ENCODE measurements around the gene TMEM40.
"Not testable (repeated sequence)": the region's sequence is repeated elsewhere in the genome, so short reads cannot be mapped to it uniquely, and the experiment has no call there.

TMEM40 gene

DNA sequence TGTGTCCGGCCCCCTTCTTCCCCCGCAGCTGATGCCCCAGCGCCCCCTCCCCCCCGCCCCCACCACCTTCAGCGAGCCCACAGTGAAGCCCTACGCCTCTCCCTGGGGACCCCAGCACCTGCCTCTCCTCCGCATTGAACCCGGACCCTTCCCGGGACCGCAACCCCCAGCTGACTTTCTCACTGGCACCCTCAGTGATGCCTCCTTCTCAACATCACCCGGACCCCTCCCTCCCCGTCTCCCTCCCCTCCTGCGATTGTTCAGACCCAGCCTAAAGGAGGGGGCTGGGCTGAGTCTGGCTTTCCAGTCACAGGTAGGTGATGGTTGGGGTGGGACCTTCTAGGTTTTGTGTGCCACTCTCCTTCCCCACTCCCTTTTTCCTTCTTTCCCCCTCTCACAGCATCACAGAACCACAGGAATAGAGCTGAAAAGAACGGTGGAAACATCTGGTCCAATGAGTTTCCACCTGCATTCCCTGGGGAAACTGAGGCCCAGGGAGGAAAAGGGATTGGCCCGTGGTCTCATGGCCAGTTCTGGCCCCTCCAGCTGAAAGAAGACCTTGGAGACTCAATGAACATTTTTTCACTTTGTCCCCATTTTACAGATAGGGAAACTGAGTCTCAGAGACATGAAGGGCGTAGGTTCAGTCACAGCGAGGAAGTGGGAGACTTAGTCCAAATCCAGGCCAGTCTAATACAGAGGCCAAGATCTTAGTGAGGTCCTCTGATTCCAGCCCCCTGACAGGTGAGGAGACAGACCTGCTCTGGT lies 38.2 kb upstream of the TMEM40 start:
- H3K27ac ChIP-seq (ENCODE audit: low read depth, low read length) = no peak overlapping the region
- H3K36me3 ChIP-seq (ENCODE audit: control insufficient read depth in 5 of 5, insufficient read depth in 5 of 5, low read length in 5 of 5) = no peaks in the 10 kb centered on the region
- H3K4me3 ChIP-seq (ENCODE audit: low read depth in 1 of 5, low read length in 5 of 5) = peak overlapping the region in 2 of 5 donors; percentile 68 to 77
- H3K27me3 ChIP-seq (ENCODE audit: control insufficient read depth in 5 of 5, insufficient read depth in 4 of 5, low read length in 5 of 5) = no peaks in the 10 kb centered on the region
- H3K9me3 ChIP-seq (ENCODE audit: control insufficient read depth in 5 of 5, low read length in 5 of 5) = no peaks in the 10 kb centered on the region
- peaks cover 0 to 12% (median 10%) of the 10 kb centered on the region in 5 donors for H3K4me1 ChIP-seq (ENCODE audit: control insufficient read depth in 5 of 5, insufficient read depth in 5 of 5, low read length in 5 of 5)
- no peak overlapping the region for H3K9ac ChIP-seq (ENCODE audit: low read length in 5 of 5)

DNA sequence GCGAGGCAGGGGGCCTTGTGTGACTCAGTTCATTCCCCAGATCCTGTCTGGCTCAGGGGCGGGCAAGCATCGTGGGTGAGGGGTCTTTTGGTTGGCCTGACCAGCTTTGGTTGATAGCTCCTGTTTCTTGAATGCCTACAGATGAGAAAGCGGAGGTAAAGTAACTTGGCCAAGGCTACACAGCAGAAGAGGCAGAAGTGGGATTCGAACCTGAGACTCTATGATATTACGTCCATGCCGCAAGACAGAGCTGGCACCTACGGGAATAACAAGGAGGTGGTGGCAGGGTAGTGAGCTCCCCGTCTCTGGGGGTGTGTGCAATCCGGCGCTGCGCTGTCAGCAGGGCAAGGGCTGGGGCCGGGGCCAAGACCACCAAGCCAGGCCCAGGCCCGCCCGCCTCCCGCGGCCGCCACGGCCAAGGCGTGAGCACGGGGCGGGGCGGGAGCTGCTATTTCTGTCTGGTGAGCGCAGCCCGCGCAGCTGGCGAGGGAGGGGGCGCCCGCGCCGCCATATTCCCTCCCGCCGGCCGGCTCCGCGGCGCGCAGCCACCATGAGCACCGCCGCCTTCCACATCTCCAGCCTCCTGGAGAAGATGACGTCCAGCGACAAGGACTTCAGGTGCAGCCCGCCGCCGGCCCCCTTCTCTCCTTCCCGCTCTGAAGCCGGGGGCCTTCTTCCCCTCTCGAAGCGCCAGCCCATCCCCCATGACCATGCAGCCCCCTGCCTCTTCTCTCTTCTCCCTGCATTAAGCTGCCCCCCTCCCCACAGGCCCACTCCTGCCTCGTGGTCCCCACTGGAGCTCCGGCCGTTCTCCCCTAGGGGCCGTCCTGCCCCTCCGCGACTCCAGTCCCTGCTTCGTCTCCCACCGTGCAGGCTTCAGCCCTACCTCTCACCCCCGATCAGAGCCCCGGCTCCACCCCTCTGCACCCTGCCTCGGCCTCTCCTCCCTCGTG lies 37.4 kb upstream of the TMEM40 start, which contains the start of gene CAND2:
CAND2 (plus strand) TSS at position 510 of the 953 bp plus-strand sequence; CDS start at position 551, 41 bp downstream.
- H3K36me3 ChIP-seq (ENCODE audit: control insufficient read depth in 5 of 5, insufficient read depth in 5 of 5, low read length in 5 of 5) = no peaks in the 10 kb centered on the region
- H3K4me3 ChIP-seq (ENCODE audit: low read depth in 1 of 5, low read length in 5 of 5) = peak within 1 kb of the TSS; percentile 42 to 77 (median 68)
- H3K9ac ChIP-seq (ENCODE audit: low read length in 5 of 5) = peak within 1 kb of the TSS in 4 of 5 donors; percentile 43 to 70 (median 60)
- H3K27me3 ChIP-seq (ENCODE audit: control insufficient read depth in 5 of 5, insufficient read depth in 4 of 5, low read length in 5 of 5) = no peaks in the 10 kb centered on the region
- H3K9me3 ChIP-seq (ENCODE audit: control insufficient read depth in 5 of 5, low read length in 5 of 5) = no peaks in the 10 kb centered on the region
- peaks cover 0 to 12% (median 10%) of the 10 kb centered on the region in 5 donors for H3K4me1 ChIP-seq (ENCODE audit: control insufficient read depth in 5 of 5, insufficient read depth in 5 of 5, low read length in 5 of 5)
- H3K27ac ChIP-seq (ENCODE audit: low read depth, low read length) = no peak within 1 kb of the TSS

DNA sequence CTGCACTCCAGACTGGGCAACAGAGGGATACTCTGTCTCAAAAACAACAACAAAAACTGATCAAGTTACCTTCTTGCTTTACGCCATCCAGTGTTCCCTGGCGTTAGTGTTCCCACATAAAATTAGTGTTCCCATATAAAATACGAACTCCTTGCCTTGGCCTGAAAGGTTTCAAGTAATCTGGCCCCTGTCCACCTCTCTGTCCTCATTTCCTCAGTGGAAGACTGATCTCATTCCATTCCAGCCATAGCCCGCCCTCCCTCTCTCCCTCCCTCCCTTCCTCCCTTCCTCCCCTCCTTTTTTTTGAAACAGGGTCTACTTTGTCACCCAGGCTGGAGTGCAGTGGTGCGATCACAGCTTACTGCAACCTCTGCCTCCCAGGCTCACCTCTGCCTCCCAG lies 34.6 kb upstream of the TMEM40 start:
- H3K9ac ChIP-seq (ENCODE audit: low read length in 5 of 5) = no peak overlapping the region
- H3K4me3 ChIP-seq (ENCODE audit: low read depth in 1 of 5, low read length in 5 of 5) = no peak overlapping the region
- no peaks in the 10 kb centered on the region for H3K27me3 ChIP-seq (ENCODE audit: control insufficient read depth in 5 of 5, insufficient read depth in 4 of 5, low read length in 5 of 5)
- no peaks in the 10 kb centered on the region for H3K9me3 ChIP-seq (ENCODE audit: control insufficient read depth in 5 of 5, low read length in 5 of 5)
- H3K36me3 ChIP-seq (ENCODE audit: control insufficient read depth in 5 of 5, insufficient read depth in 5 of 5, low read length in 5 of 5) = no peaks in the 10 kb centered on the region
- peaks cover 0 to 12% (median 10%) of the 10 kb centered on the region in 5 donors for H3K4me1 ChIP-seq (ENCODE audit: control insufficient read depth in 5 of 5, insufficient read depth in 5 of 5, low read length in 5 of 5)
- H3K27ac ChIP-seq (ENCODE audit: low read depth, low read length) = no peak overlapping the region

DNA sequence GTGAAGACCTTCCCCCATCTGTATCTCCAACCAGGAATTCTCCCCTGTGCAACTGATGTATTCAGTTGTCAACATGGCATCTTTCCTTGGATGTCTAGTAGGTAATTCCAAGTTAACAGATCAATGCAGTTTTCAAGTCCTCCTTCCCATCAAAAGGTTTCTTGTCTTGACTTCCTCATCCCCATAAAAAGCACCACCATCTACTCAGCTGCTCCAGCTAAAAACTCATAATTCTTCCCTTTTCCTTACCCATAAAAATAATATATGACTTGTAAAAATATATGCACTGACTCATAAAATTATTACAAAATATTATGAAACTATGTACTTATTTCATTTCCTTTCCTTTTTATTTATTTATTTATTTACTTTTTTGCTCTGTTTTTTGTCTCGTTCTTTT lies 32.4 kb upstream of the TMEM40 start:
- H3K4me3 ChIP-seq (ENCODE audit: low read depth in 1 of 5, low read length in 5 of 5) = no peak overlapping the region
- no peak overlapping the region for H3K27ac ChIP-seq (ENCODE audit: low read depth, low read length)
- no peak overlapping the region for H3K9ac ChIP-seq (ENCODE audit: low read length in 5 of 5)
- H3K27me3 ChIP-seq (ENCODE audit: control insufficient read depth in 5 of 5, insufficient read depth in 4 of 5, low read length in 5 of 5) = no peaks in the 10 kb centered on the region
- peaks cover 0 to 7% (median 6%) of the 10 kb centered on the region in 5 donors for H3K4me1 ChIP-seq (ENCODE audit: control insufficient read depth in 5 of 5, insufficient read depth in 5 of 5, low read length in 5 of 5)
- no peaks in the 10 kb centered on the region for H3K9me3 ChIP-seq (ENCODE audit: control insufficient read depth in 5 of 5, low read length in 5 of 5)
- H3K36me3 ChIP-seq (ENCODE audit: control insufficient read depth in 5 of 5, insufficient read depth in 5 of 5, low read length in 5 of 5) = no peaks in the 10 kb centered on the region

DNA sequence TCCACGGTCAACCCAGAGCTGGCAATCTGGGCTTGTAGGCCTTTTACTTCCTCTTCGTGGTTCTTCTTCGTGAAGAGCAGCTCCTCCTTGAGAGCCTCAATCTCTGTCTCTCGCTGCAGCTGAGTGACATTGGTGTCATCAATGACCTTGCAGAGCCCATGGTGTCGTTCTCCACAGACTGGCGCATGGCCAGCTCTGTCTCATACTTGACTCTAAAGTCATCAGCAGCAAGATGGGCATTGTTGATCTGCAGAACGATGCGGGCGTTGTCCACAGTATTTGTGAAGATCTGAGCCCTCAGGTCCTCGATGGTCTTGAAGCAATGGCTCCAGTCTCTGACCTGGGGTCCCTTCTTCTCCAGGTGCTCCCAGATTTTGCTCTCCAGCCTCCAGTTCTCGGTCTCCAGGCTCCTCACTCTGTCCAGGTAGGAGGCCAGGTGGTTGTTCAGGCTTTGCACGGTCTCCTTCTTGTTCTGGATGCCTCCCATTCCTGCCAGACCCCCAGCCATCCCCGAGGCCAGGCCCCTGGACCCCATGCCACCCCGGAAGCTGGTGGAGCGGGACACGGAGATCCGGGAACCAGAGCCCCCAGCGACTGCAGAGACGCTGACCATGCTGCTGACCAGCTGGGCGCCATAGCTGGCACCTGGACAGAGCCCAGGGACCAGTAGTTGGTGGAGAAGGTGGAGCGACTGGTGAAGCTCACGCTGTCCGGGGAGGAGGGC lies 29.1 kb upstream of the TMEM40 start:
- not testable (repeated sequence) for H3K9me3 ChIP-seq (ENCODE audit: control insufficient read depth in 5 of 5, low read length in 5 of 5); H3K9ac ChIP-seq (ENCODE audit: low read length in 5 of 5); H3K4me3 ChIP-seq (ENCODE audit: low read depth in 1 of 5, low read length in 5 of 5); H3K36me3 ChIP-seq (ENCODE audit: control insufficient read depth in 5 of 5, insufficient read depth in 5 of 5, low read length in 5 of 5); H3K27ac ChIP-seq (ENCODE audit: low read depth, low read length); H3K4me1 ChIP-seq (ENCODE audit: control insufficient read depth in 5 of 5, insufficient read depth in 5 of 5, low read length in 5 of 5); H3K27me3 ChIP-seq (ENCODE audit: control insufficient read depth in 5 of 5, insufficient read depth in 4 of 5, low read length in 5 of 5)

DNA sequence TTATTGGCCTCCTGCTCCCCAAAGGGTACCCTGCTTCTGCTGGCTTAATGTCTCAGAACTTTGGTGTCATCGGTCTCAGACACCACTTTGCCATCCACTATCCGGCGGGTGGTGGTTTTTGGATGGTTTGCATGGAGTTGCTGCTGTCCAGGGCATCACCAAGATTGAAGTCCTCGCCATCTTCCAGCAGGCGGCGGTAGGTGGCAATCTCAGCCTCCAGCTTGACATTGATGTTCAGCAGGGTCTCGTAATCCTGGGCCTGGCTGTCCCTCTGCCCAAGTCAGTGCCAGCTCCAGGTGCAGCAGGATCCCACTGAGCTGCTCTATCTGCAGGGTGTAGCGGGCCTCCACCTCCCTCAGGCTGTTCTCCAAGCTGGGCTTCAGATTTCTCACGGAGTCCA lies 28.3 kb upstream of the TMEM40 start:
- not testable (repeated sequence) for H3K4me3 ChIP-seq (ENCODE audit: low read depth in 1 of 5, low read length in 5 of 5); H3K27ac ChIP-seq (ENCODE audit: low read depth, low read length); H3K4me1 ChIP-seq (ENCODE audit: control insufficient read depth in 5 of 5, insufficient read depth in 5 of 5, low read length in 5 of 5); H3K36me3 ChIP-seq (ENCODE audit: control insufficient read depth in 5 of 5, insufficient read depth in 5 of 5, low read length in 5 of 5); H3K27me3 ChIP-seq (ENCODE audit: control insufficient read depth in 5 of 5, insufficient read depth in 4 of 5, low read length in 5 of 5); H3K9ac ChIP-seq (ENCODE audit: low read length in 5 of 5); H3K9me3 ChIP-seq (ENCODE audit: control insufficient read depth in 5 of 5, low read length in 5 of 5)

DNA sequence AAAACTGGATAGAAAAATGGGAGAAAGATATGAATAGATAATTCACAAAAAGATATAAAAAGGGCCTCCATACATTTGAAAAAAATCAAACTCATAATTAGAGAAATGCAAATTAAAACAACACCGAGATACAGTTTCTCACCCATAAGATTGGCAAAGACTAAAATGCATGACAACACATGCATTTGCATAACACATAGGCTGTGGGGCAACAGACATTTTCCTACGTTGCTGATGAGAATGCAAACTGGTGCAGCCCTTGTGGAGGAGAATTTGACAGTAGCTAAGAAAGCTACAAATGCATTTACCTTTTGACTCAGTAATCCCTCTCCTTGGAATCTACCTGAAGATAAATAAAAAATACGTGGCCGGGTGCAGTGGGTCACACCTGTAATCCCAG lies 26.0 kb upstream of the TMEM40 start:
- H3K27ac ChIP-seq (ENCODE audit: low read depth, low read length) = no peak overlapping the region
- no peak overlapping the region for H3K9ac ChIP-seq (ENCODE audit: low read length in 5 of 5)
- H3K4me3 ChIP-seq (ENCODE audit: low read depth in 1 of 5, low read length in 5 of 5) = no peak overlapping the region
- H3K27me3 ChIP-seq (ENCODE audit: control insufficient read depth in 5 of 5, insufficient read depth in 4 of 5, low read length in 5 of 5) = peaks cover 0 to 4% (median 0%) of the 10 kb centered on the region in 5 donors
- no peaks in the 10 kb centered on the region for H3K4me1 ChIP-seq (ENCODE audit: control insufficient read depth in 5 of 5, insufficient read depth in 5 of 5, low read length in 5 of 5)
- no peaks in the 10 kb centered on the region for H3K9me3 ChIP-seq (ENCODE audit: control insufficient read depth in 5 of 5, low read length in 5 of 5)
- no peaks in the 10 kb centered on the region for H3K36me3 ChIP-seq (ENCODE audit: control insufficient read depth in 5 of 5, insufficient read depth in 5 of 5, low read length in 5 of 5)

DNA sequence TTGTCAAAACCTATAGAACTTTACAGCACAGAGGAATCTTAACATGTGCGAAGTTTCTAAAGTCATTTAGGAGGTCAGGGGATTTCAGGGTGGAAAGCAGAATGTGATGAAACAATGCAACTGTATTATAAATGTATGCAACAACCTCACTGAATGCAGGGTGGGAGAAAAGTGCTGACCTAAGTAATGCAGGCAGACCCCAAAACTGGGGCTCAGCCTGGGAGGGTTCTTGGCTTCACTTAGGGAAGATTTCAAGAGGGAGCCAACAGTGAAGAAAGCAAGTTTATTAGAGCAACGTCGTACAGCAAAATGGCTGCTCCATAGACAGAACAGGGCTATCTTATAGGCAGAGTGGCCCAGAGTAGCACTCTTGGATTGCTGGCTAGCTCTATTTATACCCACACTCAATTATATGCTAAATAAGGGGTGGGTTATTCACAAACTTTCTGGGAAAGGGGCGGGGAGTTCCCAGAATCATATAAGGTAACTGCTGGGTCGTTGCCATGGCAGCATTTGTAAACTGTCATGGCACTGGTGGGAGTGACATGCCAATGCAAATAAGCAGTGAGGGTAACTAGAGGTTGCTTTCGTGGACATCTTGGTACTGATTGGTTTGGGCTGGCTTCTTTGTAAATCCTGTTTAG lies 23.2 kb upstream of the TMEM40 start:
- Histone ChIP-seq H3K27me3 (ENCODE audit: control insufficient read depth in 5 of 5, insufficient read depth in 4 of 5, low read length in 5 of 5) (peaks cover 0 to 8% (median 0%) of the 10 kb centered on the region in 5 donors), H3K9ac (ENCODE audit: low read length in 5 of 5) (no peak overlapping the region), H3K4me3 (ENCODE audit: low read depth in 1 of 5, low read length in 5 of 5) (no peak overlapping the region), H3K4me1 (ENCODE audit: control insufficient read depth in 5 of 5, insufficient read depth in 5 of 5, low read length in 5 of 5) (no peaks in the 10 kb centered on the region), H3K36me3 (ENCODE audit: control insufficient read depth in 5 of 5, insufficient read depth in 5 of 5, low read length in 5 of 5) (no peaks in the 10 kb centered on the region), H3K9me3 (ENCODE audit: control insufficient read depth in 5 of 5, low read length in 5 of 5) (no peaks in the 10 kb centered on the region), H3K27ac (ENCODE audit: low read depth, low read length) (no peak overlapping the region)

DNA sequence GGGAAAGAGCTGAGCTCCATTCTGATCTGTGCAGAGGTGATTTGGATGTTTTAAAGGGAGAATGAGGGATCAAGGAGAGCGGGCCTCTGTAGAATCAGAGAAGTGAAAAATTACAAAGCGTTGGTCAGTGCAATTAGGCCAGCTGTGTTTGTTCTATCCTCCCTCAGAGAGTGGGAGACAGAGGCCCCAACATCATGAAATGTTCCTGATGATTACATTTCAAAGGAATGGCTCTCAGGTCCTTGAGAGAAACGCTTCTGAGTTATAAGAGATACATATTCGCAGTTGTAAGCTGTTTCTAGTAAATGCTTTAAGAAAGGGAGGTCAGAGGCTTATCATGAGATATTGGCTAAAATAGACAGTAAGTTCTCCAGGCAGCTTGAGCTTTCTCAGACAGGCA lies 21.7 kb upstream of the TMEM40 start:
- Histone ChIP-seq H3K36me3 (ENCODE audit: control insufficient read depth in 5 of 5, insufficient read depth in 5 of 5, low read length in 5 of 5) (no peaks in the 10 kb centered on the region), H3K27ac (ENCODE audit: low read depth, low read length) (no peak overlapping the region), H3K9ac (ENCODE audit: low read length in 5 of 5) (no peak overlapping the region), H3K4me1 (ENCODE audit: control insufficient read depth in 5 of 5, insufficient read depth in 5 of 5, low read length in 5 of 5) (peaks cover 0 to 2% (median 0%) of the 10 kb centered on the region in 5 donors), H3K27me3 (ENCODE audit: control insufficient read depth in 5 of 5, insufficient read depth in 4 of 5, low read length in 5 of 5) (peaks cover 0 to 8% (median 0%) of the 10 kb centered on the region in 5 donors), H3K4me3 (ENCODE audit: low read depth in 1 of 5, low read length in 5 of 5) (no peak overlapping the region), H3K9me3 (ENCODE audit: control insufficient read depth in 5 of 5, low read length in 5 of 5) (no peaks in the 10 kb centered on the region)
